PC-3 (cell line): ENCODE data around the gene CYP2E1.
"Not testable (repeated sequence)": the region's sequence is repeated elsewhere in the genome, so short reads cannot be mapped to it uniquely, and the experiment has no call there.

Source experiments
- EZH2 ChIP-seq: fragments of 300-600 bp; sonication (generic); IDR thresholded peaks from one replicate; pipeline ENCODE4 v1.6.1; 2017; ENCODE audit warnings: antibody characterized with exemption, mild to moderate bottlenecking, low read length; ENCODE audit not compliant: unreplicated experiment
- EZH2phosphoT487 ChIP-seq: fragments of 300-600 bp; sonication (generic); IDR thresholded peaks from 2 replicates; pipeline ENCODE4 v1.6.1; 2018; ENCODE audit warnings: mild to moderate bottlenecking, antibody characterized with exemption, low read length, borderline replicate concordance
- TF ChIP-seq, protein P1 (sequence below): fragments of 300-600 bp; sonication (generic); conservative IDR thresholded peaks from 2 replicates; pipeline ENCODE4 v1.5.1; 2017; ENCODE audit warnings: antibody characterized with exemption, low read depth, mild to moderate bottlenecking, low read length

DNA sequence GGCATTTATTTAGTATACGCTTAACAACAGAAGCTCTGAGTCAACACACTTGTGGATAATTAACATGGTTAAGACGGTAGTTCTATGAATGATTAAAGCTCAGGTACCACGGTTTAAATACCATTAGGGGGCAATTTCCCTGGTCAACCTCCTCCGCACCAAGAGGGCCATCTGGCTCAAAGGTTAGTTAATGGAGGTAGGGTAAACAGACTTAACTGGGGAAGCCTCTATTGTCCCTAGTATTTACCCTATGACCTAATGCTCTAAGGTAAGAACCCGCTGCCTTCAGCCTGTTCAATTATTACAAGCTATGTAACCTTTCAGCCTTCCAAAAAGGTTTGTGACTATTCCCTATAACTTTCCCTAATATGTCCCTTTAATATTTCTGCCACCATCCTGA lies 8.6 kb upstream of the CYP2E1 start:
- TF ChIP-seq, protein P1, sequence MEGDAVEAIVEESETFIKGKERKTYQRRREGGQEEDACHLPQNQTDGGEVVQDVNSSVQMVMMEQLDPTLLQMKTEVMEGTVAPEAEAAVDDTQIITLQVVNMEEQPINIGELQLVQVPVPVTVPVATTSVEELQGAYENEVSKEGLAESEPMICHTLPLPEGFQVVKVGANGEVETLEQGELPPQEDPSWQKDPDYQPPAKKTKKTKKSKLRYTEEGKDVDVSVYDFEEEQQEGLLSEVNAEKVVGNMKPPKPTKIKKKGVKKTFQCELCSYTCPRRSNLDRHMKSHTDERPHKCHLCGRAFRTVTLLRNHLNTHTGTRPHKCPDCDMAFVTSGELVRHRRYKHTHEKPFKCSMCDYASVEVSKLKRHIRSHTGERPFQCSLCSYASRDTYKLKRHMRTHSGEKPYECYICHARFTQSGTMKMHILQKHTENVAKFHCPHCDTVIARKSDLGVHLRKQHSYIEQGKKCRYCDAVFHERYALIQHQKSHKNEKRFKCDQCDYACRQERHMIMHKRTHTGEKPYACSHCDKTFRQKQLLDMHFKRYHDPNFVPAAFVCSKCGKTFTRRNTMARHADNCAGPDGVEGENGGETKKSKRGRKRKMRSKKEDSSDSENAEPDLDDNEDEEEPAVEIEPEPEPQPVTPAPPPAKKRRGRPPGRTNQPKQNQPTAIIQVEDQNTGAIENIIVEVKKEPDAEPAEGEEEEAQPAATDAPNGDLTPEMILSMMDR: not testable (repeated sequence)
- not testable (repeated sequence) for TF ChIP-seq EZH2, EZH2phosphoT487
